Stimulated activated CD8-positive, alpha-beta memory T cell treated with anti-CD3 and anti-CD28 coated beads, Interleukin-7, amount 100 ng/mL, for 24 hours (primary cell): ENCODE data around the gene IFNW1.
"Not testable (repeated sequence)": the region's sequence is repeated elsewhere in the genome, so short reads cannot be mapped to it uniquely, and the experiment has no call there.

ENCODE experiments used
- DNase-seq: peaks from one replicate; pipeline ENCODE4 v3.0.0-alpha.2; 2020; ENCODE audit warnings: low read depth

The IFNW1 gene

DNA sequence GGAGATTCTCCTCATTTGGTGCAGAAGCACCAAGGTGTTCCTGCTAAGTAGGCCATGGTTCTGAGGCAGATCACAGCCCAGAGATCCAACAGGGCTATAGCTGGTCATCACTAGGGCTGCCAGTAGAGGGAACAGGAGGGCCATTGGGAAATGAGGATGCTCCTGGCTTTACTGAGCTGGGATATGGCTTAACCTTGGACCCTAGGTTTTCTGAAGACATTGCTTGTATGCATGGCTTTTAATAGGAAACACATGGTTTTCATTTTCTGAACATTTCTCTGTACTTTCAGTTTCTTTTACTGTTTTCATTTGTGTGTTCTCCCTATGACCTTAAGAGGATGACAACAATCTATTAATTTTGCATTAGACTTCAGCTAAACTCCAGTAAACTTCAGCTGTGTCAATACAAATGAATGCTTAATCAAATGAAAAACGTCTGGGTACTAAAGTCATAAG is at the start of gene IFNW1:
Gene IFNW1, minus strand, starts transcription at position 406 of the 456 bp plus-strand sequence. Its CDS starts 262 bp downstream, at position 144.
- no peak for DNase-seq

DNA sequence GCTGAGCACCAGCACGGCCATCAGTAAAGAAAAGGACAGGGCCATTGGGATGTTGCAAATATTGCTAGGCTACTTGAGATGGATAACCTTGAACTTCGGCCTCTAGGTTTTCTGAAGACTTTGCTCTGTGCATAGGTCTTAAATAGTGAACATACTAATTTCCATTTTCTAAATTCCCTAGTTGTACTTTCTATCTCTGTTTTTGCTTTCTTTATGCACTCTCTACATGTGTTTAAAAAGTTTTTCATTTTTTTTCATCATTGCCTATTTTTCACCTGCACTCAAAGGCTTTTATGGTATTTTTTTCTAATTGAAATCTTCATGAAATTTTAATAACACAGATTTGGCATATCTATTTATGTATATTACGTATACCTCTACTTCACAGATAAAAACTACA is 45.9 kb upstream of the IFNW1 start, which contains the start of gene IFNA4:
Gene IFNA4, minus strand, starts transcription at position 101 of the 400 bp plus-strand sequence. Its CDS starts 56 bp downstream, at position 45.
- DNase-seq = not testable (repeated sequence)

- not testable (repeated sequence) for DNase-seq
Measured at GRCh38 chr9:21182810-21183736, 41.4 kb upstream of the IFNW1 start.

- no peak for DNase-seq
Measured at GRCh38 chr9:21174671-21175070, 33.0 kb upstream of the IFNW1 start.

DNA sequence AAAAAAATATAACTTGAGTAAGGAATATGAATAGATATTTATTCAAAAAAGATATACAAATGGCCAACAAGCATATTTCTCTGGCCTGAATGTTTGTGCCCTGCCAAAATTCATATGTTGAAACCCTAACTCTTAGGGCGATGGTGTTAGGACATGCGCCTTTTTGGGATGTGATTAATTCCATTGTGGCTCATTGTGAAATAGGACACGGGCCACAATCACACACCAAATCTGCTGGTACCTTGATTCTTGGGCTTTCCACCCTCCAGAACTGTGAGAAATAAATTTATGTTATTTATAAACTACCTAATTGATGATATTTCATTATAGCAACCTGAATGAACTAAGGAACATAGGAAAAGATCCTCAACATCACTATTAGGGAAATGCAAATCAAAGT is 30.5 kb upstream of the IFNW1 start:
- no peak for DNase-seq

DNA sequence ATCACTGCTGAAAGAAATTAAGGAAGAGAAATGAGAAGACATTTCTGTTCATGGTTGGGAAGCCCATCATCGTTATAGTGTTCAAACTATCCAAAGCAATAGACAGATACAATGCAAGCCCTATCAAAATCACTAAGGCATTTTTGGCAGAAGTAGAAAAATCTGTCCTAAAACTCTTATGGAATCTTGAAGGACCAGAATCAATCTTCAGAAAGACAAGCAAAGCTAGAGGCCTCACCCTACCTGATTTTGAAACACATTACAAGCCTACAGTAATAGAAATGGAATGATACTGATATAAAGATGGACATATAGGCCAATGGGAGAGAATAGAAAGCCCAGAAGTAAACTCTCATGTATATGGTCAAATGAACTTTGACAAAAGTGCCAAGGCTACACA is 29.7 kb upstream of the IFNW1 start:
- no peak for DNase-seq

DNA sequence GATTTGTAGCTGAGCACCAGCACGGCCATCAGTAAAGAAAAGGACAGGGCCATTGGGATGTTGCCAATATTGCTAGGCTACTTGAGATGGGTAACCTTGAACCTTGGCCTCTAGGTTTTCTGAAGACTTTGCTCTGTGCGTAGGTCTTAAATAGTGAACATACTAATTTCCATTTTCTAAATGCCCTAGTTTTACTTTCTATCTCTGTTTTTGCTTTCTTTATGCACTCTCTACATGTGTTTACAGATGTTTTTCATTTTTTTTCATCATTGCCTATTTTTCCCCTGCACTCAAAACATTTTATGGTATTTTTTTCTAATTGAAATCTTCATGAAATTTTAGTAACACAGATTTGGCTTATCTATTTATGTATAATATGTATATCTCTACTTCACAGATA is 24.9 kb upstream of the IFNW1 start, which contains the start of gene IFNA21:
Gene IFNA21, minus strand, starts transcription at position 101 of the 400 bp plus-strand sequence. Its CDS starts 48 bp downstream, at position 53.
- DNase-seq = not testable (repeated sequence)

DNA sequence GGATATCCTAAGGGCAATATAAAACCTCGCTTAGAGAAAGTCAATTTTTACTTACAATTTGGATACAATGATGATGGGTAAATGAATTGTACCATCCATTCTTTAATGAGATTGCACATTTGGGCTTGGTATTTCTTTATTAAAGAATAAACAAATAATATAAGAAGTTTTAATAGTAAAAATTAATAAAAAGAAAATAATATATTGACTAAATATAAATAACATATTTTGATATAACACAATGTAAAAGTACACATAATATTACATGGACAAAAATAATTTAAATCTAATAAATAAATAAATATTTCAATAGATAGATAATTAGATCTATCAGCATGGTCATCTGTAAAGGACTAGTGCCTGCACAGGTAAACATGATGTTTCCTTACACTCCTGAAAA is 23.9 kb upstream of the IFNW1 start:
- no peak for DNase-seq

DNA sequence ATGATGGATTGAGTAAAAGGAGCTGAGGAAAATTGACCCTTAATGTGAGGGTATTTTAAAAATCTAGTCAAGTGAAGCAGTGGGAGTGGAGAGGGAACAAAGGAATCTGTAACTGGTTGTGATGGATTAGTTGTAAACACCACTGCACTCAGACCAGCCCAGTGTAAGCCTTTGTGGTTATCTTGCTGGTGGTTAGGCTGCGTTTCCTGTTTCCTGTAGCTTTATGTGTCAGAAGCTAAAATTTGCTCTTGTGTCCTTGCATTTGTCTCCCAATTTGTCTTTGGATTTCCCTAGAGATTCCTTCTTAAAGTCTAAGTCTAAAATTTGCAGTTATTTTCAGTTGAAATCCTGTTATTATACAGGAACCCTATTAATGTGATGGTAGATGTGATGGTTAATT is 18.5 kb upstream of the IFNW1 start:
- DNase-seq = no peak

- no peak for DNase-seq
Measured at GRCh38 chr9:21155501-21155900, 13.9 kb upstream of the IFNW1 start.

- DNase-seq = no peak
Measured at GRCh38 chr9:21154018-21154608, 12.5 kb upstream of the IFNW1 start.

DNA sequence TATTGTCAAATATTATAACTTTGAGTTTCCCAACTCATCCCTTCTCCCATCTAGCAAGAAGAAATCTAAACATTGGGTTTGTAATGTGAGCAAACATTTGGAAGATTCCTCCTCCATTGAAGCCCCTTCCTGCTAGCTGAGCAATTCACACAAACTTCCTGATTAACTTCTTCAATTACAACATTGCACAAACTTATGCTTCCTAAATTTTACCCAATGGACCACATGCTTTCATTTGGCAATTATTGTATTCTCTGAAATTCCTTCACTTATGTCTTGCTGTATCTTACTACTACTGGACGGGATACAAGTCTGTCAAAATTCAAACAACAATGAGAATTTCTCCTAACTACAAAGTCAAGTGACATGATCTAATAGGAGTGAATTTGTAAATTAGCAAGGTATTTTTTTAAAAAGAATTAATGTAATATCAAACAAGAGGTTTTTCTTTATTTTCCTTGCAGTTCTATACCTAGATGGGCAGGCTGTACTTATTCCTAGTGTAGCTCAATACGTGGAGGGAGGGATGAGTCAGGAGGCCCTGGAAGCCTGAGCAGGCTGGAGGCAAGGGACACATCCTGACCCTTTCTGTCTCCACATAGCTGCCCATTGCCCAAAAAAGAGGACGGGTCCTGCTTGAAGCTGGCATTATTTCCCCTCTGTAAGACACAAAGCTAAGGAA is 11.8 kb upstream of the IFNW1 start:
- DNase-seq = no peak

DNA sequence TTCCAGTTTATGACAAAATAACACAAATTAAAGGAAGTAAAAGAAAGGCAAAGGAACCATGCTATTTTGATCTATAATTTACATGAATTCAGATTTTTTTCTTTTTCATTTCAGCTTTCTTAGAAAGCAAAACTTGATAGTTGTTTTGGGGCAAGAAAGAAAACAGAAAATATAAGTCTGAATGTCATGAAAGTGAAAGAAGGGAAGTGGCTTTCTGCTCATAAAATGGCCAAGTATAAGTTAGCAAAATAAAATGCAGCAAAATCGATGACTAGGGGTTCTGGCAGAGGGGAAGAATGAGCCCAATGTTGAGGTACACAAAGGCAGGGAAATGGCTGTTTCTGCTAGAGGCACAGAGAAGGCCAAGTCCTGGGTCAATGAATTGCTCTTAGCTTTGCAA is 3.0 kb upstream of the IFNW1 start:
- no peak for DNase-seq

GRCh38 chr9:21137020-21137419 is 4.6 kb downstream of the IFNW1 start:
- DNase-seq = no peak

DNA sequence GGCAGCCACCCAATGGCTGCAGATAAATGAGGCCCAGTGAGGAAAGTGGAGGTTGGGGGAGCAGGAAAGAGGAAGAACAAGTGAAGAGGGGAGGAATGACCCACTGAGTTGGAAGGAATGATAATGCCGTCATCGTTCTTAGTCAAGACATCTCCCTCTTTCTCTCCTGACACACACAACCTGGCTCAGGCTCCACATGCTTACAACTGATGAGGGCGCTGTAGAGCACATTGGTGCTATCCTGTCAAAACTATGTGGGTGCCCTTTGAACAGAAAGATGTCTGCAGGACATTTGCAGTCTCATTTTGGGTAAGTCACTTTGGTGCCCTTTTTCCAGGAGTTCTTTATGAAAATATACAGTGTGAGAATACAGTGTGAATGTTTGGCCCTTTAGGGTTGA is 5.9 kb downstream of the IFNW1 start:
- no peak for DNase-seq

- not testable (repeated sequence) for DNase-seq
Measured at GRCh38 chr9:21128186-21128585, 13.4 kb downstream of the IFNW1 start.

DNA sequence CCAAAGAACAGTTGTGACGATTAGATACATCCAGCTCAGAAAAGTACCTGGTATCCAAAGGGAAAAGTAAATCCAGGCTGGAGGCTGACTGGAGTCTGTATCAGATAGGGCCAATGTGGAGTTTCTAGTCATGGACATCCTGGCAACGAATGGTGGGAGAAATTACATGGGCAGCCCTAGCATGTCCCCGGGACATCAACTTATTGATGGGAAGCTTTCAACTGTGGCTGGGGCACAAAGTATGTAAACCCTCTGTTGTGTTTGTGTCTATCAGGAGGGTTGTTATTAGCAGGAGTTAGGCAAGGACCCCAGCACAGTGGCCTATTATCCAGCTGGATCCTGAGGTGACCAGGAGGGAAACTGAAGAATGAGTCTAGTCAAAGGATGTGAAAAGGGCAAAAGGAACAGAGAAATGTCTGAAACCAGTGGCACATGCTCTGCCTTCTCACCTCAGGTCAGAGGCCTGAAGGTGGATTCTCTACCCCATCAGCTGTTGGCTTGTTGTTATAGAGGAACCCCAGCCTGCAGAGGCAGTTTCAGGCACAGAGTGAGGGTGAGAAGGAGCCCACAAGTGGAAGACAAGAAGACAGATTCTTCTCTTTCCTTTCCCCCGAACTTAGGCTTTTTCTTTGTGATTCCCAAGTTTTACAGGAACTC is 19.9 kb downstream of the IFNW1 start:
- no peak for DNase-seq

DNA sequence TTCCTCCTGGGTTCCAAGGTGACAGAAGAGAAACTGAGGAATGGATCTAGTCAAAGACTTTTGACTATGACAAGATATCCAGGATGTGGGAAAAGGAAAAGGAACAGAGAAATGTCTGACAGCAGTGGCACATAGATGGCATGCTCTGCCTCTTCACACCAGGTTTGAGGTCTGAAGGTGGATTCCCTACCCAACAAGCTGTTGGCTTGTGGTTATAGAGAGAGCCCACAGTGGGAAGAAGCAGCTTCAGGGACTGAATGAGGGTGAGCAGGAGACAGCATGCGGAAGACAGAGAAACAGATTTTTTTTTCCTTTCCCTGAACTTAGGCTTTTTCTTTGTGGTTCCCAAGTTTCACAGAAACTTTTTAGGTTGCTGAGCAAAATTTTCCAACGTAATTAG is 20.6 kb downstream of the IFNW1 start:
- DNase-seq = no peak

- no peak for DNase-seq
Measured at GRCh38 chr9:21119093-21119770, 22.4 kb downstream of the IFNW1 start.

- no peak for DNase-seq
Measured at GRCh38 chr9:21114311-21114710, 27.3 kb downstream of the IFNW1 start.
